ENCODE data around the gene ADCY9. TPM values are rescaled to one million over a fixed set of nuclear protein-coding genes. Genes with fewer than 3 reads are reported as not detected.

Gene ADCY9
- total RNA-seq, 2 experiments from 2014 or later: 9.0 to 9.5 TPM

- POLR2A ChIA-PET: no interaction called here
- peaks cover 6% of the 10 kb centered on the region for H3K36me3 Mint-ChIP-seq (ENCODE audit: low read depth)
- H3K9me3 Mint-ChIP-seq: peaks cover 11% of the 10 kb centered on the region
- H3K27ac Mint-ChIP-seq: no peak overlapping the region
- DNase-seq: no peak
- CTCF ChIA-PET: no interaction called here
- no peak overlapping the region for H3K4me3 Mint-ChIP-seq
- peaks cover 49% of the 10 kb centered on the region for H3K4me1 Mint-ChIP-seq
- H3K27me3 Mint-ChIP-seq: peaks cover 17% of the 10 kb centered on the region
These were observed 23.7 kb upstream of the ADCY9 start for GRCh38 chr16:4139968-4140367.

- H3K9me3 Mint-ChIP-seq: peaks cover 9% of the 10 kb centered on the region
- H3K4me3 Mint-ChIP-seq: no peak overlapping the region
- H3K4me1 Mint-ChIP-seq: peaks cover 44% of the 10 kb centered on the region
- peaks cover 17% of the 10 kb centered on the region for H3K27me3 Mint-ChIP-seq
- peaks cover 6% of the 10 kb centered on the region for H3K36me3 Mint-ChIP-seq (ENCODE audit: low read depth)
- DNase-seq: no peak
- ChIA-PET CTCF (no interaction called here), POLR2A (no interaction called here)
- no peak overlapping the region for H3K27ac Mint-ChIP-seq
These were observed 22.5 kb upstream of the ADCY9 start for GRCh38 chr16:4138713-4139112.

- H3K4me1 Mint-ChIP-seq: peaks cover 32% of the 10 kb centered on the region
- H3K27ac Mint-ChIP-seq: no peak overlapping the region
- ChIA-PET POLR2A (no interaction called here), CTCF (no interaction called here)
- H3K27me3 Mint-ChIP-seq: peaks cover 17% of the 10 kb centered on the region
- no peak overlapping the region for H3K4me3 Mint-ChIP-seq
- peaks cover 9% of the 10 kb centered on the region for H3K9me3 Mint-ChIP-seq
- H3K36me3 Mint-ChIP-seq (ENCODE audit: low read depth): peaks cover 6% of the 10 kb centered on the region
- DNase-seq: no peak
These were observed 21.2 kb upstream of the ADCY9 start for GRCh38 chr16:4137438-4137837.

GRCh38 chr16:4136229-4136813 lies 20.1 kb upstream of the ADCY9 start:
- Mint-ChIP-seq H3K9me3 (peaks cover 7% of the 10 kb centered on the region), H3K27ac (no peak overlapping the region), H3K4me3 (no peak overlapping the region), H3K27me3 (peaks cover 19% of the 10 kb centered on the region), H3K36me3 (ENCODE audit: low read depth) (peaks cover 6% of the 10 kb centered on the region), H3K4me1 (peaks cover 22% of the 10 kb centered on the region)
- POLR2A ChIA-PET: no interaction called here
- no peak for DNase-seq
- CTCF ChIA-PET: no interaction called here

DNA sequence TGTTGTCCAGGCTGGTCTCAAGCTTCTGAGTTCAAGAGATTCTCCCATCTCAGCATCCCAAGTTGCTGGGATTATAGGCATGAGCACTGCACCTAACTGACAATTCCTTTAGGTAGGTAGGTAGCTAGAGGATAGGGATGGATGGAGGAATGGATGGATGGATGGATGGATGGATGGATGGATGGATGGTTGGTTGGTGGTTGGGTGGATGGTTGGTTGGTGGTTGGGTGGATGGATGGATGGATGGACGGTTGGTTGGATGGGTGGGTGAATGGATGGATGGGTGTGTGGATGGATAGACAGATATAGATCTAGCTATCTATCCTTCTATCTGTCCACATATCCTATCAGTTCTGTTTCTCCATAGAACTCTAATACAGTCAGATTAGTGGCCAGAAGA lies 19.3 kb upstream of the ADCY9 start:
- H3K36me3 Mint-ChIP-seq (ENCODE audit: low read depth): peaks cover 2% of the 10 kb centered on the region
- peaks cover 16% of the 10 kb centered on the region for H3K4me1 Mint-ChIP-seq
- H3K4me3 Mint-ChIP-seq: no peak overlapping the region
- ChIA-PET CTCF (interaction anchor here (0.5 to 0.7 kb wide), 2 partner anchors 120 to 1268 kb away, joined by 3 to 7 read pairs; no protein-coding TSS in a partner anchor), POLR2A (no interaction called here)
- H3K9me3 Mint-ChIP-seq: peaks cover 4% of the 10 kb centered on the region
- H3K27ac Mint-ChIP-seq: no peak overlapping the region
- no peak for DNase-seq
- peaks cover 20% of the 10 kb centered on the region for H3K27me3 Mint-ChIP-seq

- Mint-ChIP-seq H3K9me3 (peaks cover under 1% of the 10 kb centered on the region), H3K36me3 (ENCODE audit: low read depth) (no peaks in the 10 kb centered on the region), H3K27ac (no peak overlapping the region), H3K4me3 (no peak overlapping the region), H3K4me1 (peaks cover 9% of the 10 kb centered on the region), H3K27me3 (peaks cover 28% of the 10 kb centered on the region)
- POLR2A ChIA-PET: no interaction called here
- DNase-seq: no peak
- CTCF ChIA-PET: no interaction called here
These were observed 17.7 kb upstream of the ADCY9 start for GRCh38 chr16:4133897-4134372.

GRCh38 chr16:4131621-4132020 lies 15.4 kb upstream of the ADCY9 start:
- ChIA-PET POLR2A (no interaction called here), CTCF (no interaction called here)
- H3K9me3 Mint-ChIP-seq: no peaks in the 10 kb centered on the region
- DNase-seq: no peak
- H3K4me1 Mint-ChIP-seq: peaks cover 3% of the 10 kb centered on the region
- no peak overlapping the region for H3K4me3 Mint-ChIP-seq
- peaks cover 23% of the 10 kb centered on the region for H3K27me3 Mint-ChIP-seq
- H3K36me3 Mint-ChIP-seq (ENCODE audit: low read depth): no peaks in the 10 kb centered on the region
- H3K27ac Mint-ChIP-seq: no peak overlapping the region

DNA sequence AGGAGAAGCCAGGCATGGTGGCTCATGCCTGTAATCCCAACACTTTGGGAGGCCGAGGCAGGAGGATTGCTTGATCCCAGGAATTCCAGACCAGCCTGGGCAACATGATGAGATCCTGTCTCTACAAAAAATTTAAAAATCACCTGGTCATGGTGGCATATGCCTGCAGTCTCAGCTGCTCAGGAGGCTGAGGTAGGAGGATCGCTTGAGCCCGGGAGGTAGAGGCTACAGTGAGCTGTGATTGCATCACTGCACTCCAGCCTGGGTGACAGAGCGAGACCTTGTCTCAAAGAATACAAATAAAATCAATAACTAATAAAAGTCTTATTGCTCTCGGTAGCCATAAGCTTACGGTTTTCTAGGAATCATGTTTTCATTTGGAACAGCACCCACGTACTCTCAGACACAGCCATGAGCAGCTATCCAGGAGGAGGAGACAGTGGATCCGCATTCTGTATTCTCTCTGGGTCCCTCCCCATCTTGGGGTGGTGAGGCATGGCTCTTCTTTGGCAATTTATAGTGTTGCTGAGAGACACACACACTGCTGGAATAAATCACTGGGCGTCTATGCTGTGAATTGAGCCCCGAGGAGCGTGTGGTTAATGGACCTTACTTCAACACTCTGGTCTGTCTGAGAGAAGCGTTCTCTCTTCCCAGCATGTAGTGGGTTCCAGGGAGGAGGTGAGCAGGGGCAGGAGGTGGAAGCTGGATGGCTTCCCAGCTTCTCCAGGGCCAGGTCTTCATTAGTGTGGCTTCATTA lies 8.5 kb upstream of the ADCY9 start:
- no peak for DNase-seq
- H3K36me3 Mint-ChIP-seq (ENCODE audit: low read depth): no peaks in the 10 kb centered on the region
- H3K4me3 Mint-ChIP-seq: no peak overlapping the region
- POLR2A ChIA-PET: interaction anchor here (1.7 kb wide), 1 partner anchor 9 kb away, joined by 3 read pairs; the partner anchor contains the start of gene ADCY9
- no peak overlapping the region for H3K27ac Mint-ChIP-seq
- H3K27me3 Mint-ChIP-seq: peaks cover 27% of the 10 kb centered on the region
- no peaks in the 10 kb centered on the region for H3K4me1 Mint-ChIP-seq
- H3K9me3 Mint-ChIP-seq: no peaks in the 10 kb centered on the region
- CTCF ChIA-PET: no interaction called here

DNA sequence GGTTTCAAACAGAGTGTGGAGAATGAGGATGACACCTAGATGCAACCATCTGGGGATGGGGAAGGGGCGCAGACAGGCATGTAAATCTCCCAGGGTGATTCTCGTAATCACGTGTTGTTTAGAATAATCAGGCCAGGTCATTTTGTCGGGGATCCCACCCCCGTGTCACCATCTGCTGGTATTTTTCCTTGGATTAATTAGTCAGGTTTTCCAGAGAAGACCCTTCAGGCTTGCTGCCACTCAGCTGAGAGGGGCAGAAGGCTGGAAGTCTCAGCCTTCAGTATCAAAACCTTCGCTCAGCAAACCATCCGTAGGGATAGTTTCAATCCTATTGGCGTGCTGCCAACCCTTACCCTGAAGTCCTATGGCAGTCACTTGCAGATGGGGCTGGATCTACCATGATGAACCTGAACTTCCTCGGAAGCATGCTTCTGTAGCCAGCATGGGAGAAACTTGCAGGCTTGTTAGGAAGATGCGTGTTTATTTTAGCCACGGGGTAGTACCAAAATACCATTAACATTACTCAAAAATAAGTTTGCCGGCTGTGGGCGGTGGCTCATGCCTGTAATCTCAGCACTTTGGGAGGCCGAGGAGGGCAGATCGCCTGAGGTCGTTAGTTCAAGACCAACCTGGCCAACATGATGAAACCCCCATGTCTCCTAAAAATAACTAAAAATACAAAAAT lies 7.5 kb upstream of the ADCY9 start:
- Mint-ChIP-seq H3K27me3 (peaks cover 27% of the 10 kb centered on the region), H3K9me3 (no peaks in the 10 kb centered on the region), H3K36me3 (ENCODE audit: low read depth) (no peaks in the 10 kb centered on the region), H3K4me1 (no peaks in the 10 kb centered on the region), H3K4me3 (no peak overlapping the region), H3K27ac (no peak overlapping the region)
- DNase-seq: no peak
- ChIA-PET CTCF (no interaction called here), POLR2A (no interaction called here)

- Mint-ChIP-seq H3K4me3 (no peak overlapping the region), H3K36me3 (ENCODE audit: low read depth) (no peaks in the 10 kb centered on the region), H3K9me3 (no peaks in the 10 kb centered on the region), H3K27ac (no peak overlapping the region), H3K27me3 (peaks cover 25% of the 10 kb centered on the region), H3K4me1 (peaks cover 7% of the 10 kb centered on the region)
- CTCF ChIA-PET: interaction anchor here (0.6 to 1.2 kb wide), 3 partner anchors 134 to 153 kb away, joined by 3 read pairs; no protein-coding TSS in a partner anchor
- DNase-seq: no peak
- POLR2A ChIA-PET: interaction anchor here (0.7 kb wide), 1 partner anchor 22 kb away, joined by 5 read pairs; no protein-coding TSS in a partner anchor
These were observed 3.9 kb upstream of the ADCY9 start for GRCh38 chr16:4120176-4120575.

- Mint-ChIP-seq H3K4me1 (peaks cover 34% of the 10 kb centered on the region), H3K9me3 (no peaks in the 10 kb centered on the region), H3K36me3 (ENCODE audit: low read depth) (peaks cover 21% of the 10 kb centered on the region), H3K27ac (peak overlapping the region; percentile 53), H3K27me3 (peaks cover 12% of the 10 kb centered on the region), H3K4me3 (peak overlapping the region; percentile 72)
- ChIA-PET POLR2A (interaction anchor here (3.0 kb wide), 1 partner anchor 136 kb away, joined by 10 read pairs; no protein-coding TSS in a partner anchor), CTCF (no interaction called here)
- DNase-seq: no peak
These were observed 972 bp upstream of the ADCY9 start for GRCh38 chr16:4117250-4117578.

GRCh38 chr16:4115949-4116318 lies 308 bp downstream of the ADCY9 start:
- Mint-ChIP-seq H3K27ac (no peak overlapping the region), H3K27me3 (peaks cover 12% of the 10 kb centered on the region), H3K4me1 (peaks cover 47% of the 10 kb centered on the region), H3K4me3 (peak overlapping the region; percentile 70), H3K36me3 (ENCODE audit: low read depth) (peaks cover 25% of the 10 kb centered on the region), H3K9me3 (no peaks in the 10 kb centered on the region)
- DNase-seq: no peak
- POLR2A ChIA-PET: interaction anchor here (0.6 to 3.0 kb wide), 8 partner anchors 10 to 235 kb away, joined by 3 to 10 read pairs (median 4); partner anchors contain the start of gene CREBBP
- CTCF ChIA-PET: interaction anchor here (0.7 to 2.4 kb wide), 2 partner anchors 9 to 138 kb away, joined by 3 to 14 read pairs; no protein-coding TSS in a partner anchor
